HG03469 (cell line): ENCODE data around the gene PLA2R1.

ENCODE experiments used
- ATAC-seq: cut with Tn5 transposase; IDR thresholded peaks from one replicate; pipeline ENCODE4 v1.9.1; 2021; ENCODE audit warnings: mild to moderate bottlenecking, moderate library complexity, moderate number of reproducible peaks; ENCODE audit not compliant: unreplicated experiment

PLA2R1 gene

DNA sequence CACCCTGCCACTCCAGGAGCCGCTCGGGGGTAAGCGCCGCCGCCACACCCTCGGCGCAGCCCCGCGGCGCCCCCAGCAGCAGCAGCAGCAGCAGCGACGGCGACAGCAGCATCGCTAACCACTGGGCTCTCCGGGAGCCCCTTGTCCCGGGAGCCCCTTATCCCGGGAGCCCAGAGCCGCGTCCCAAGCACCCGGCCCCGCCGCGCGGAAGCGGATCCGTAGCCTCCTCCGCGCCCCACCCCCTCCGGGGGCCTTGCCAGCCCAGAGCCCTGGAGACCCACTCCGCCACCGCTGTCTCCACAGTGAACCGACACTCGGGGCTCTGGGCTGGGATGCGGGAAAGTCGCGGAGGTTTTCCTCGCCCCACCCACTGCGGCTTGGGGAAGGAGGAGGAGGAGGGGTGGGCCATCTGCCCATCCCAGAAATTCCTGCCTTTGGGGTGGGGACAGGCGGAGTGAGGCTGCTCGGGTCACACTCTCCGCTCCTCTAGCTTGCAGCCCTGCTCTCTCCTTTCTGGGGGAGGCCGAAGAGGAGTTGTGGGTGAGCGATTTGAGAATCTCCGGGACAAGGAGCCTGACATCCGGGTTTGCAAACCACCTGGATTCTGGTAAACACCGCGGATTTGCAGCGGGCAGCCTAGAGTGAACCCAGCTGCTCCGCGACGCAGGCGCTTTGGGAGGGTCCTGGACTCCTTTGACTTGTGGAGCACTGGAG lies at the start of gene PLA2R1:
TSS of gene PLA2R1 (minus strand) at position 324 of the 714 bp plus-strand sequence. CDS start at position 112, 212 bp downstream.
- no peak for ATAC-seq

DNA sequence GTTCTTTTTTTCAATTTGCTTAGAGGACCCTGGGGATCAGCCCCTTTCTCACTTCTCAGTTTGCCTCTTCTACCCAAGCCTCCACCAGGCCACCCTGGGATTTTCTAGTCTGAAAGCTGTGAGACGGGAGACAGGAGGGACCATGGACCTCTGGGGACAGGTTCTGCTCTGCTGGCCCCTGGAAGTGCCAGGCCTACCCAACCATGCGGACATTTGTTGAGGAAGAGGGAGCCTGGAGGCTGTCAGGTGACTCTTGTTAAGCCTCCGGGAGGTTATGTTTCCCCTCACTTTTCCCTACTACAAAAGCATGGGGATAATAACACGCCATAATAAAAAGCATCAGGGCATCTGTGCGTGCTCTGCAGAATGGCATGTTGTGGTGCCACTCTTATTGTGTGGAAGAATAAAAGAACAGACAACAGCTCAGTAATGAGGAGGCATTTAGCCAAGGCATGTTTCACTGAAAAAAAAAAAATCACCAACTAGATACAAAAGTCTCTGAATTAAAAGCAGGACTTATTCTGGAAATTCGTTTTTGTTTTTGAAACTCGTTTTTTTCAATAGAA lies 48.3 kb upstream of the PLA2R1 start:
- no peak for ATAC-seq

- ATAC-seq, result peak; percentile 81
Observed at GRCh38 chr2:160109939-160110673, 47.7 kb upstream of the PLA2R1 start.

- ATAC-seq, result no peak
Observed at GRCh38 chr2:160109243-160109642, 46.8 kb upstream of the PLA2R1 start.

DNA sequence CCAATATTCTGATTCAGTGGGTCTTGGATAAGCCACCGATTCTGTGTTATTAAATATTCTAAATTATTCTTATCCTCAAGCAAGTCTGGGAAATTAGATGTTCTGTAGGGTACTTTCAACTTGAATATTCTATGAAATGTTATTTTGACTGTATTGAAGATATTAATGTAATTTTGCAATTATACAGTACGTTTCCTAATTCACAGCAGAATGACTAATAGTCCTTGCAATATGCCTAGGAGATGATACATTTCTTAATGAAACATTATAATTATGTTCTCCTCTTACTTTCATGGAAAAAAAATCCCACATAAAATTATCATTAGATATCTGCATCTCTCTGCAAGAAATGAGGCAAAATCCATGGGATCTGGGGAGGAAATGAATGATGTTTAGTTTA lies 46.2 kb upstream of the PLA2R1 start:
- ATAC-seq, result no peak

- ATAC-seq, result no peak
Observed at GRCh38 chr2:160105366-160105765, 43.0 kb upstream of the PLA2R1 start.

DNA sequence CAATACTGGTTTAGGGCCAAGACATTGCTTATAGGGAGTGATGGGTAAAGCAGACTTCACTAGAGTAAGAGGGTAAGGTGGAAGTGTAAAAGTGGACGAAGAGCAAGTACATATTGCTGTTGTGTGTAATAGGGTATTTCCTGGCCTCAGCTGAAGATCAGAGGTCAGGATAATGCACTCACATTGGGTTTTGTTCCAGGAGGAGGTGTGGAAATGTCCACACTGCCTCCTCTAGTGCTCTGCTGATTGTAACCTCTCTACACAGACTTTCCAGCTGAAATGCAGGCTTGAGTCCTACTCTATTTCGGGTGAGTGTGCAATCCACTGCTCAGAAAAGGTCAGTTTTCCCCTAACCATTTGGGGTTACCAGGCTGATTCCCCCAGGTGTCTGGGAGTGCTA lies 41.7 kb upstream of the PLA2R1 start:
- no peak for ATAC-seq

- no peak for ATAC-seq
Observed at GRCh38 chr2:160097326-160097725, 34.9 kb upstream of the PLA2R1 start.

DNA sequence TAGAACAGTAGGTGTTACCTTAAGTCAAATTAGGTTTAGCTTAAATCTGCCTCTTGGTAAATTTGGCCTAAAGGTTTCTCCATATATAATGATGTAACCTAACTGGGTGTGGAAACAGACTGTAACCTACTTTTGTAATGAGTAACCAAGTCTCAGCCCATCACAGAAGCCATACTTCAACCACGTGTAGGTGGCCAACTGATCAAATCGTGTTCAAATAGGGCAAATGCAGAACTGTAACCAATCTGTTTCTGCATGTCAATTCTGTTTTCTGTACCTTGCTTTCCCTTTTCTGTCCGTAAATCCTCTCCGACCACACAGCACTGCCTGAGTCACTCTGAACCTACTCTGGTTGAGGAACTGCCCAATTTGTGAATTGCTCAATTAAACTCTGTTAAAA lies 34.0 kb upstream of the PLA2R1 start:
- ATAC-seq, result peak; percentile 76

DNA sequence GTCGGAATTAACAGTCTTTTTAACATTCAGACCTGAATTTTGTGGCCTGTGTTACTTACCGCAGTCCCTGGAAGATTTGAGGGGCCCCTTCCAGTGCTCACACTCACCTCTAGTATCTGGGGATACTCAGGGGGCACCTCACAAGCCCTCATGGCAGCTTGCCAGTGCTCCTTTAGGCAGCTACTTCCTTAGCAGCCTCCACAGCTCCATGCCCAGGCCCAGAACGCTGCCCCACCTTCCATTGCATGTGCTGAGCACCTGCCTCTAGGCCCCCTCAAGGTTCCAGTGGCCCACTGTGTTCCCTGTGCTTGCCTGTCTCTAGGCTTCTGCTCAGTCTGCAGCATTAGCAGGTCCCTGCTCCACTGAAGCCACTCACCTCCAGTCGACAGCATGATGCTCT lies 30.0 kb upstream of the PLA2R1 start:
- no peak for ATAC-seq

DNA sequence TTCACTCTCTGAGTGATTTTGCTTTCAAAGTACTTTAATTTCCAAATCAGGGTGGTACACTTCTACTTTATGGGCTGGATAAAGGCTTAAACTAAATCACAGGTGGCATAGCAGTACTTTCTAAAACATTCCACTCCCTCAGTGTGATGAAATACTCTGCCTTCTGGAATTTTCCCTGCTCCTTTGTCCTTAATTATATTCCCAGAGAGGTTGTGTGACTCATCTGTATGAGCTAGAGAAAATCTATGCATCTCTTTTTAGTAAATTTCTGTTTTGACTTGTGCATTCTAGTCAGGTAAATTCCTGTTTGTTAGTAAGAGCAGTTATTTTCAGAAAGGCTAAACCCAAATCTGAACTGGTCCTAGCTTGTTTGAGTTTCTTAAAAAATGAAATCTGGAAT lies 29.0 kb upstream of the PLA2R1 start:
- no peak for ATAC-seq

DNA sequence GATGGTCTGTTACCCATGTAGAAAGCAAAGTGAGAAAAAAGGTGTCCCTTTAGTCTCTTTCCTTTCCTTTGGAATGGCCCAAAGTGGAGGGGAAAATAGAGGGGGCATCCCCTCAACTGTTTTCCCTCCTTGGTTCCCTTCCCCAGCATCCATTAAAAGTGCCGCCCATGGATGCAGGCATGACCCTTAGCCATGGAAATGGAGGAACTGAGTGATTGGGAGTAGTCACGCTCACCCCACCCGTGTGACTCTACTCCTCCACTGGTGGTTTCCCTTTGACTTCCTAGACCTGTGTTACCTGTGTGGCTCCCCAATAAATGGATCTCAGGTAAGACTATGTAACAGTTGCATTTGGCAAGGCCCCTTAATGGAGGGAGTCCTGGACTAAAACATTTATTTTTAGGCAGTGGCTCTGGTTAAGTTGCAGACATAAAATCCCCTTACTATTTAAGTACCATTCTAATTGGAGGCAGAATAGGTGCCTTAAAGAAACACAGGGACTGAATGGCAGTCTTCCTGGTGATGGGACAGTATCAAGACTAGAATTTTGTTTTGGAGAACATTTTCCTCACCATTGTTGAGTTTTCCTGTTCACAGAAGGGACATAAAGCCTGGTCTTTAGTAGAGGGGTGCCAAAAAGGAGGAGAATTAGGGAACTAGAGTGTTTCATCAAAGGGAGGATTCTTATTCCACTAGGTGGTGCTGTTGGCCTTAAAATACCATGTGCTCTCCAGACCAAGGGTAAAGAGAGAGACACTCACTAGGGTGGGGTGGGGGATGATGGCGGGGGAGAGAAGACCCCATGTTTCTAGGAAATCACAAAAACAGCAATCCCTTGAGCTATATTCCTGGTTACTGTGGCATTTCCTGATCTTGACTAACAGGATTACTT lies 25.7 kb upstream of the PLA2R1 start:
- no peak for ATAC-seq

GRCh38 chr2:160085662-160086061 lies 23.2 kb upstream of the PLA2R1 start:
- no peak for ATAC-seq

- ATAC-seq, result no peak
Observed at GRCh38 chr2:160077912-160078810, 15.7 kb upstream of the PLA2R1 start.

GRCh38 chr2:160076914-160077313 lies 14.5 kb upstream of the PLA2R1 start:
- no peak for ATAC-seq

GRCh38 chr2:160076241-160076640 lies 13.8 kb upstream of the PLA2R1 start:
- no peak for ATAC-seq

- no peak for ATAC-seq
Observed at GRCh38 chr2:160075171-160075570, 12.8 kb upstream of the PLA2R1 start.

DNA sequence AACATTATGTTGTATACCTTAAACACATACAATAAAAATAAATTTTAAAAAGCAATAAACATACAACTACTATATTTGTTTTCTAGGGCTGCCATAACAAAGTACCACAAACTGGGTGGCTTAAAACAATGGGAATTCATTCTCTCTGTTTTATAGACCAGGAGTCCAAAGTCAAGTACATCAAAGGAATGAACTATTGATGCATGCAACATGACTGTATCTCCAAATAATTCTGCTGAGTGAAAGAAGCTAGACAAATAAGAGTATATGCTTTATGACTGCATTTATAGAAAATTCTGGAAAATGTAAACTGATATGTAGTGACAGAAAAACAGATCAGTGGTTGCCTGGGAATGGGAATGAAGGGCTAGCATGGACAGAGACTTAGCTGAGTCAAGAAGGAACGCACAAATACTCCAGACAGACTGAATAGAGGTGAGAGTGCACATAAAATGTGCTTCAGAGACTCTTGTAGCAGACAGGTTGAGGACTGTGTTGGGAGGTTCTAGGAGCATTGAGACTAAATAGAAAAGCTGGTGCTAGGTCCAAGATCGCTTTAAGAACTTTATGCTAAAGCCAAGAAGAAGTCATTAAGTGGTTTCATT lies 11.0 kb upstream of the PLA2R1 start:
- ATAC-seq, result no peak

DNA sequence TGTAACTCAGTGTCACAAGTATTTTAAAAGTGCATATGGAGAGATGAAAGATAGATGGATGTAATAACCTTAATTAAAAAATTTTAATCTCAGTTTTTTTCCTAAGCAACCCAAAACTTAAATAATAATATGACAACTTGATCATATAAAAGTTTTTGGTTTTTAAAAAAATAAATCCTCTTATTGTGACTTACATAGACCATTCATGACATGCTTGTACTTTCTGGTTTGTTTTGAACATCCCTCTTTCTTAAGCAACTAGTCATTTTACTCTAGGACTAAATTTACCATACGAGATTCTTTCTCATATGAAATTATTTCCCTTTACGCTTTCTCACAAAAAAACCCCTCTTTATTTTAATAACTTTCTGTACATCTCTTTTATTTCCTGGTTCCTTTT lies 6.5 kb upstream of the PLA2R1 start:
- no peak for ATAC-seq

DNA sequence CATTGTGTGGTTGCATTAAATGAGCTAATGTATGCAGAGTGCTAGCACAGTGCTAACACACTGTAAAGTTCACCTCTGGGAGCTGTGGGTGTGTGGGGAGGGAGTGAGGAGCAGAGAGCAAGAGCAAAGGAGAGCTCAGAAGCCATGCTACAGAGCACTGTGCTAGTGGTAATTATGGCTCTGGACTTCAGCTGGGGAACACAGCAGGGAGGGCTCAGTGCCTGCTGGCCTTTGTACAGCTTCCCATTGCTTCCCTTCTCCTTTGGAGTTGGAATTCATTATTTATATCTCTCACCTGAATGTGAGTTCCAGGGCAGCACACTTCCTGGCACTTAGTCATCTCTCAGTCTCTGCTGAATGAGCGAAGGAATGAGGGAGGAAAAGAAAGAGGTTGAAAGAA lies 2.5 kb upstream of the PLA2R1 start:
- ATAC-seq, result no peak
